ENCODE measurements around the gene ZNF740.

ZNF740 gene

GRCh38 chr12:53187145-53187899 is 6.8 kb downstream of the ZNF740 start:
- Histone ChIP-seq H3K9me2 (replicated peaks; ENCODE audit: low read depth, low read length) (no peaks in the 10 kb centered on the region), H3K4me3 (ENCODE audit: low read length, poor library complexity, severe bottlenecking) (no peak overlapping the region), H4K20me1 (ENCODE audit: insufficient read depth, low read length, poor library complexity, severe bottlenecking) (peaks cover 21% of the 10 kb centered on the region), H3K4me1 (ENCODE audit: insufficient read depth, low read length, poor library complexity, severe bottlenecking) (peaks cover 33% of the 10 kb centered on the region), H3K36me3 (ENCODE audit: insufficient read depth, low read length) (peaks cover 42% of the 10 kb centered on the region; the same call in 1 of the 2 replicates), H3K4me2 (ENCODE audit: low read depth, low read length, poor library complexity, severe bottlenecking) (no peak overlapping the region), H3K79me2 (ENCODE audit: insufficient read depth, low read length) (peaks cover 25% of the 10 kb centered on the region), H3K9ac (ENCODE audit: low read depth, low read length, poor library complexity, severe bottlenecking) (no peak overlapping the region), H3K27me3 (ENCODE audit: insufficient read depth, low read length, poor library complexity, severe bottlenecking) (no peaks in the 10 kb centered on the region), H2AFZ (ENCODE audit: low read length) (no peak overlapping the region), H3F3A (ENCODE audit: low read depth) (no peaks in the 10 kb centered on the region), H3K9me3 (ENCODE audit: insufficient read depth, low read depth, low read length) (no peaks in the 10 kb centered on the region)
- no peak for TF ChIP-seq EZH2phosphoT487 (IDR thresholded peaks at IDR 0.05; ENCODE audit: borderline replicate concordance)
- TF ChIP-seq, protein P1, sequence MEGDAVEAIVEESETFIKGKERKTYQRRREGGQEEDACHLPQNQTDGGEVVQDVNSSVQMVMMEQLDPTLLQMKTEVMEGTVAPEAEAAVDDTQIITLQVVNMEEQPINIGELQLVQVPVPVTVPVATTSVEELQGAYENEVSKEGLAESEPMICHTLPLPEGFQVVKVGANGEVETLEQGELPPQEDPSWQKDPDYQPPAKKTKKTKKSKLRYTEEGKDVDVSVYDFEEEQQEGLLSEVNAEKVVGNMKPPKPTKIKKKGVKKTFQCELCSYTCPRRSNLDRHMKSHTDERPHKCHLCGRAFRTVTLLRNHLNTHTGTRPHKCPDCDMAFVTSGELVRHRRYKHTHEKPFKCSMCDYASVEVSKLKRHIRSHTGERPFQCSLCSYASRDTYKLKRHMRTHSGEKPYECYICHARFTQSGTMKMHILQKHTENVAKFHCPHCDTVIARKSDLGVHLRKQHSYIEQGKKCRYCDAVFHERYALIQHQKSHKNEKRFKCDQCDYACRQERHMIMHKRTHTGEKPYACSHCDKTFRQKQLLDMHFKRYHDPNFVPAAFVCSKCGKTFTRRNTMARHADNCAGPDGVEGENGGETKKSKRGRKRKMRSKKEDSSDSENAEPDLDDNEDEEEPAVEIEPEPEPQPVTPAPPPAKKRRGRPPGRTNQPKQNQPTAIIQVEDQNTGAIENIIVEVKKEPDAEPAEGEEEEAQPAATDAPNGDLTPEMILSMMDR (conservative IDR thresholded peaks at IDR 0.05; ENCODE audit: low read length) = no peak

GRCh38 chr12:53190108-53190729 is 9.7 kb downstream of the ZNF740 start:
- Histone ChIP-seq H3K27me3 (ENCODE audit: insufficient read depth, low read length, poor library complexity, severe bottlenecking) (no peaks in the 10 kb centered on the region), H3K4me3 (ENCODE audit: low read length, poor library complexity, severe bottlenecking) (no peak overlapping the region), H3K9ac (ENCODE audit: low read depth, low read length, poor library complexity, severe bottlenecking) (no peak overlapping the region), H3K4me2 (ENCODE audit: low read depth, low read length, poor library complexity, severe bottlenecking) (no peak overlapping the region), H3F3A (ENCODE audit: low read depth) (no peaks in the 10 kb centered on the region), H3K4me1 (ENCODE audit: insufficient read depth, low read length, poor library complexity, severe bottlenecking) (peaks cover 7% of the 10 kb centered on the region), H3K36me3 (ENCODE audit: insufficient read depth, low read length) (peaks cover 30% of the 10 kb centered on the region; the same call in 1 of the 2 replicates), H3K9me2 (replicated peaks; ENCODE audit: low read depth, low read length) (no peaks in the 10 kb centered on the region), H3K79me2 (ENCODE audit: insufficient read depth, low read length) (no peaks in the 10 kb centered on the region), H4K20me1 (ENCODE audit: insufficient read depth, low read length, poor library complexity, severe bottlenecking) (no peaks in the 10 kb centered on the region), H2AFZ (ENCODE audit: low read length) (no peak overlapping the region), H3K9me3 (ENCODE audit: insufficient read depth, low read depth, low read length) (no peaks in the 10 kb centered on the region)
- TF ChIP-seq EZH2phosphoT487 (IDR thresholded peaks at IDR 0.05; ENCODE audit: borderline replicate concordance) = no peak
- TF ChIP-seq, protein P1 (conservative IDR thresholded peaks at IDR 0.05; ENCODE audit: low read length) = peak; percentile 83

- Histone ChIP-seq H3K9me3 (ENCODE audit: insufficient read depth, low read depth, low read length) (no peaks in the 10 kb centered on the region), H4K20me1 (ENCODE audit: insufficient read depth, low read length, poor library complexity, severe bottlenecking) (no peaks in the 10 kb centered on the region), H3K36me3 (ENCODE audit: insufficient read depth, low read length) (peaks cover 19% of the 10 kb centered on the region; the same call in 1 of the 2 replicates), H3K4me2 (ENCODE audit: low read depth, low read length, poor library complexity, severe bottlenecking) (no peak overlapping the region), H3K9me2 (replicated peaks; ENCODE audit: low read depth, low read length) (no peaks in the 10 kb centered on the region), H3F3A (ENCODE audit: low read depth) (no peaks in the 10 kb centered on the region), H3K4me3 (ENCODE audit: low read length, poor library complexity, severe bottlenecking) (no peak overlapping the region), H3K27me3 (ENCODE audit: insufficient read depth, low read length, poor library complexity, severe bottlenecking) (no peaks in the 10 kb centered on the region), H3K4me1 (ENCODE audit: insufficient read depth, low read length, poor library complexity, severe bottlenecking) (no peaks in the 10 kb centered on the region), H3K9ac (ENCODE audit: low read depth, low read length, poor library complexity, severe bottlenecking) (no peak overlapping the region), H3K79me2 (ENCODE audit: insufficient read depth, low read length) (no peaks in the 10 kb centered on the region), H2AFZ (ENCODE audit: low read length) (no peak overlapping the region)
- TF ChIP-seq, protein P1 (conservative IDR thresholded peaks at IDR 0.05; ENCODE audit: low read length) = no peak
- TF ChIP-seq EZH2phosphoT487 (IDR thresholded peaks at IDR 0.05; ENCODE audit: borderline replicate concordance) = no peak
Observed at GRCh38 chr12:53191096-53191884, 10.8 kb downstream of the ZNF740 start.
